HCT116 (cell line): ENCODE data around the gene CISD3.

Experiments used
- CTCF ChIP-seq, 3 experiments: fragments of 200-600 bp in 1 of 3; sonication (generic) in 1 of 3; IDR thresholded peaks in 2 of 3; conservative IDR thresholded peaks in 1 of 3; 2 replicates each; pipeline ENCODE4 v1.5.1; 2012 to 2017; ENCODE audit warnings: low read depth in 2 of 3, low read length in 2 of 3, antibody characterized with exemption in 1 of 3, borderline replicate concordance in 1 of 3, control low read depth in 1 of 3, mild to moderate bottlenecking in 1 of 3, mixed read lengths in 1 of 3, mixed run types in 1 of 3, moderate library complexity in 1 of 3; ENCODE audit not compliant: insufficient read depth in 1 of 3
- EZH2 ChIP-seq: fragments of 200-600 bp; sonication (generic); IDR thresholded peaks from 2 replicates; pipeline ENCODE4 v1.6.1; 2017; ENCODE audit warnings: antibody characterized with exemption, mixed run types
- MAX ChIP-seq: IDR thresholded peaks from 2 replicates; pipeline ENCODE4 v1.6.1; 2012
- POLR2A ChIP-seq: IDR thresholded peaks from 2 replicates; pipeline ENCODE4 v1.7.0; 2011; ENCODE audit warnings: borderline replicate concordance; ENCODE audit not compliant: insufficient read depth, insufficient read length; ENCODE audit errors: extremely low read depth
- POLR2AphosphoS5 ChIP-seq: IDR thresholded peaks from 2 replicates; pipeline ENCODE4 v1.6.1; 2011; ENCODE audit warnings: mild to moderate bottlenecking, low read depth, low read length, moderate library complexity
- REST ChIP-seq: IDR thresholded peaks from 2 replicates; pipeline ENCODE4 v1.6.1; 2012; ENCODE audit warnings: low read depth
- YY1 ChIP-seq: IDR thresholded peaks from 2 replicates; pipeline ENCODE4 v1.6.1; 2011; ENCODE audit warnings: low read length, low read depth, moderate library complexity, mild to moderate bottlenecking; ENCODE audit not compliant: insufficient replicate concordance; ENCODE audit errors: extremely low read depth
- ZNF274 ChIP-seq: fragments of 200-500 bp; sonication (Bioruptor generic); IDR thresholded peaks from 2 replicates; pipeline ENCODE4 v1.6.1; 2014; ENCODE audit warnings: mild to moderate bottlenecking, low read depth, low read length, inconsistent platforms

- TF ChIP-seq POLR2AphosphoS5, result no peak
- TF ChIP-seq CTCF (IDR thresholded peaks at IDR 0.05 in 2 of 3, conservative IDR thresholded peaks at IDR 0.05 in 1 of 3; ENCODE audit: borderline replicate concordance in 1 of 3, insufficient read depth in 1 of 3, low read depth in 2 of 3, low read length in 2 of 3), result no peak
- no peak for TF ChIP-seq EZH2
- no peak for TF ChIP-seq REST
- no peak for TF ChIP-seq POLR2A
- no peak for TF ChIP-seq ZNF274
- TF ChIP-seq MAX, result no peak
- no peak for TF ChIP-seq YY1
These were observed 18.2 kb upstream of the CISD3 start for GRCh38 chr17:38711792-38712571.
